AG04449 (cell line): Measurements from ENCODE around the gene TMED6.

Experiments used
- CTCF ChIA-PET: fragments of 350-600 bp; formaldehyde crosslinking; extraction: SDS; loops from one replicate; lab custom pipeline; 2021; ENCODE audit warnings: antibody characterized with exemption; lab: Yijun Ruan, JAX
- POLR2A ChIA-PET: fragments of 400-600, 350-600 bp; formaldehyde crosslinking; extraction: SDS; loops from one replicate; lab custom pipeline; 2020; ENCODE audit warnings: antibody characterized with exemption, inconsistent platforms; lab: Yijun Ruan, JAX
- DNase-seq: peaks from one replicate; pipeline ENCODE4 v3.0.0-alpha.2; 2010; ENCODE audit warnings: low read depth, low spot score
- H3K4me3 ChIP-seq: 2 replicates; pipeline ENCODE4 v1.5.1; 2011; ENCODE audit warnings: low read depth, mild to moderate bottlenecking, control low read depth, low read length
- TF ChIP-seq, protein P1 (sequence below): IDR thresholded peaks from one replicate; pipeline ENCODE4 v1.5.1; 2011; ENCODE audit warnings: mild to moderate bottlenecking, moderate library complexity, low read length, control low read depth, inconsistent platforms; ENCODE audit not compliant: insufficient read depth; ENCODE audit errors: missing control alignments

TMED6 gene

DNA sequence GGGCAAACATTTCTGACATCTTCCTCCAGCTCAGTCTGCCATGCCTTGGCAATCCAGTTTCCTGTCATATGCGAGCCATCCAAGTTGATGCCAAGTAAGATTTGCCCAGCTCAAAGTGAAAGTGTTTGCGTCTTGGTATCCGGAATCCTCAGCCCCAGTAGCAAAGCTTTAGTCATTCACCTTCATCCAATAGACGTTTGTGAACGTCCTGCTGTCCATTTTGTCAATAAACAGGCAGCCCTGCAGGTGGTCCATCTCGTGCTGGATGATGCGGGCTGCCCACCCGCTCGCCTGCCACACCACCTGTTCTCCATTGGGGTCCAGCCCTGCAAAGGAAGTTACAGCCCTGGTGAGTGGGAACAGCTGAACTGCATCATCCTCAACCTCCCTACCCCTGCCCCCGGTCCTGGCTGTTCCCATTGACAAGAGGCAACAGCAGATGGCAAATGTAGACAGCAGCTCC, 22.7 kb downstream of the TMED6 start:
- peak overlapping the region; percentile 83 for H3K4me3 ChIP-seq
- CTCF ChIA-PET = interaction anchor here (1.3 to 8.9 kb wide), 6 partner anchors 10 to 426 kb away, joined by 4 to 52 read pairs (median 6); partner anchors contain the start of genes COG8, NIP7 and NOB1
- TF ChIP-seq, protein P1, sequence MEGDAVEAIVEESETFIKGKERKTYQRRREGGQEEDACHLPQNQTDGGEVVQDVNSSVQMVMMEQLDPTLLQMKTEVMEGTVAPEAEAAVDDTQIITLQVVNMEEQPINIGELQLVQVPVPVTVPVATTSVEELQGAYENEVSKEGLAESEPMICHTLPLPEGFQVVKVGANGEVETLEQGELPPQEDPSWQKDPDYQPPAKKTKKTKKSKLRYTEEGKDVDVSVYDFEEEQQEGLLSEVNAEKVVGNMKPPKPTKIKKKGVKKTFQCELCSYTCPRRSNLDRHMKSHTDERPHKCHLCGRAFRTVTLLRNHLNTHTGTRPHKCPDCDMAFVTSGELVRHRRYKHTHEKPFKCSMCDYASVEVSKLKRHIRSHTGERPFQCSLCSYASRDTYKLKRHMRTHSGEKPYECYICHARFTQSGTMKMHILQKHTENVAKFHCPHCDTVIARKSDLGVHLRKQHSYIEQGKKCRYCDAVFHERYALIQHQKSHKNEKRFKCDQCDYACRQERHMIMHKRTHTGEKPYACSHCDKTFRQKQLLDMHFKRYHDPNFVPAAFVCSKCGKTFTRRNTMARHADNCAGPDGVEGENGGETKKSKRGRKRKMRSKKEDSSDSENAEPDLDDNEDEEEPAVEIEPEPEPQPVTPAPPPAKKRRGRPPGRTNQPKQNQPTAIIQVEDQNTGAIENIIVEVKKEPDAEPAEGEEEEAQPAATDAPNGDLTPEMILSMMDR = no peak

GRCh38 chr16:69327585-69328310, 23.8 kb downstream of the TMED6 start:
- TF ChIP-seq, protein P1 = no peak
- POLR2A ChIA-PET = no interaction called here
- CTCF ChIA-PET = interaction anchor here (1.0 to 8.9 kb wide), 9 partner anchors 9 to 427 kb away, joined by 3 to 52 read pairs (median 4); partner anchors contain the start of gene NOB1
- H3K4me3 ChIP-seq = no peak overlapping the region
- DNase-seq = no peak

More for the DNA sequence above, 22.7 kb downstream of the TMED6 start:
- no peak for DNase-seq
- POLR2A ChIA-PET = interaction anchor here (1.1 kb wide), 1 partner anchor 9 kb away, joined by 3 read pairs; no protein-coding TSS in a partner anchor

DNA sequence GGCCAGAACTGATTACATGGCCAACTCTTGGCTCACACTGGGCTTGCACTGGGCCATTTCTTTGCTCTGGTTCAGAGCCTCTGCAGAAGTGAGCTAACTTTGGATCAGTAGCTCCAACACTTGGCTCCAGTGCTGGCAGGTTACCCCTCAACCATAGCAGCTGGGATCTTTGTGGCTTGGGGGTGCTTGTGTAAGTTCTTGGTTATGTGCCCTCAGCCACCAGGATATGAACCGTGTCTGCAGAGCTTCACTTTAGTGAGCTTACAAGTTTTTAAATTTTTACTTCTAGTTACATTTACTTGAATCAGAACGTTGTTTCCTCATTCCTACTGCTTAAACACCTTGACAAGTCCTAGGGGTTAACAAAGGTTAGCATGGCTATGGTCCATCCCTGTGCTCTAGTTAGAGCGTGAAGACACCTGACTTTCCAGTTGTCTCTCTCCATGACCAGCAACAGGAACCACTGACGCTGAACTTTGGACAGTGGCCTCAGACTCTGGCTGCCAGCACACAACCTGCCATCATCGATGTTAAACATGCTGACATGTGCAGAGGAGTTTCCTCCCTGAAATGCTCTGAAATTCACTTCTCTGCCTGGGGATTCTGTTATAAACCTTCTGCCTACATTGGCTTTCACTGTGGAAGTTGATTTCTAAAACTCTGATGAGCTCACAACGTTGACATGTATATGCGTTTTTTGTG, 25.3 kb downstream of the TMED6 start:
- ChIA-PET CTCF (interaction anchor here (0.6 to 8.9 kb wide), 9 partner anchors 10 to 429 kb away, joined by 3 to 52 read pairs (median 3); partner anchors contain the start of gene NOB1), POLR2A (interaction anchor here (0.5 kb wide), 1 partner anchor 8 kb away, joined by 3 read pairs; no protein-coding TSS in a partner anchor)
- no peak overlapping the region for H3K4me3 ChIP-seq
- TF ChIP-seq, protein P1 = no peak
- no peak for DNase-seq

DNA sequence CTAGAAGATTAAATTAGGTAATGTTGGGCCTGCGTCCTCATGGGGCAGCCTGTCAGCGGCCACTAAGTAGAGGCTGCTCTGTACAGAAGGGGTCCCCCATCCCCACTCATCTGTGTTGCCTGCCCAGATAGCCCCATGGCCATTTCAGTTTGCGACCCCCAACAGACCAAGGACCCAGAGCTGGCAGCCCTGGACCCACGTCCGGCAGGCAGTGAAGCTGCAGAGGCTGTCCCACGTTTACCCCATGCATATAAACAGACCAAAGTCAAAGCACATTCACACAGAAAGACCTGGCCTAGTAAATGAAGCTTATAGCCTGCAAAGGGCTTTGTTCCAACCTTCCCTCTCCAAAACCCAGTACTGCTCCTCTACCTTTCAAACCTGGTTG, 25.8 kb downstream of the TMED6 start:
- H3K4me3 ChIP-seq = no peak overlapping the region
- ChIA-PET POLR2A (no interaction called here), CTCF (interaction anchor here (1.0 to 8.9 kb wide), 6 partner anchors 11 to 429 kb away, joined by 3 to 52 read pairs (median 4); partner anchors contain the start of gene NOB1)
- DNase-seq = no peak
- TF ChIP-seq, protein P1 = no peak

DNA sequence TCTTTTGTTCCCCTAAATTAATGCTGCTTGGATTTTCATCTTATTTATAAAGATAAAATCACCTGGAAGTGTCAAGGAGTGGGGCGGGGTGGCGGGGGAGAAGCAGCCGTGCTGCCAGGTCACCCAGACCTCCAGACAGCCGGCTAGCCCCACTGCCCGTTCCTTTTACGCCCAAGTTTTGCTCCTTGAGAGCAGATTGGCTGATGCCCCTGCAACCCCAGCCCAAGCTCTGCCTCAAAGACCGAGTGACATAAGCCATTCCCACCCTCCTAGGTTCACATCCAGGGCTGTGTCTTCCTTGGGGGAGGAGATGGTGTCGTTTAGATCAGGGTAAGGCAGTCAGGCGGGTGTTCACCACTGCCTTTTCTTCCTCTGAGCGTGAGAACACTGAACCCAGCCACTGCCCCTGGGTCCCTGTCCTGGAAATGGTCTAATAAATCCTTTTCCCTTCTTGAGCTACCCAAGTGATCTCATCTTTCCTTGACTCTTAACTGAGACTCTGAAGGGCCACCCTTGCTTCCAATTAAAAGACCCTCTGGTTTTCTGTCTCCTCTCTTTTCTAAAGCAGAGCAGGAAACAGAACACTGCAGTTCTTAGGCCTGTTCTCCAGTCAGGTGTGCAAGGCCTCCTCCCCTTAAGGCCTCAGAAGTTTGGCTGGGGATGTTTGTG, 26.9 kb downstream of the TMED6 start:
- ChIA-PET CTCF (interaction anchor here (2.6 to 8.9 kb wide), 2 partner anchors 10 to 174 kb away, joined by 6 to 52 read pairs; no protein-coding TSS in a partner anchor), POLR2A (no interaction called here)
- TF ChIP-seq, protein P1 = no peak
- DNase-seq = no peak
- no peak overlapping the region for H3K4me3 ChIP-seq
